SHP77 (cell line): ENCODE data around the gene ARIH1.
A peak's percentile ranks its signal among the peaks of the same experiment; 100 is the strongest.
"Not testable (repeated sequence)": the region's sequence is repeated elsewhere in the genome, so short reads cannot be mapped to it uniquely, and the experiment has no call there.

Source experiments
- DNase-seq, 2 experiments: peaks; one replicate each; lab custom pipeline; 2025; lab: John Stamatoyannopoulos, UW

Gene ARIH1

GRCh38 chr15:72473614-72474465 is at the start of gene ARIH1:
Gene ARIH1 (plus strand): TSS chr15:72474330. CDS start chr15:72474640, 310 bp downstream.
- DNase-seq = peak; percentile 87 to 93

- DNase-seq = no peak
Measured at GRCh38 chr15:72426753-72427152, 47.4 kb upstream of the ARIH1 start.

- DNase-seq = no peak
Measured at GRCh38 chr15:72437650-72438316, 36.3 kb upstream of the ARIH1 start.

GRCh38 chr15:72442848-72443247 is 31.3 kb upstream of the ARIH1 start:
- not testable (repeated sequence) for DNase-seq

GRCh38 chr15:72445426-72445825 is 28.7 kb upstream of the ARIH1 start:
- DNase-seq = peak in 1 of 2 experiments; percentile 1

- DNase-seq = no peak
Measured at GRCh38 chr15:72450805-72451204, 23.3 kb upstream of the ARIH1 start.

- peak in 1 of 2 experiments; percentile 37 for DNase-seq
Measured at GRCh38 chr15:72451224-72451623, 22.9 kb upstream of the ARIH1 start.

GRCh38 chr15:72456684-72457083 is 17.4 kb upstream of the ARIH1 start:
- DNase-seq = no peak

GRCh38 chr15:72460402-72460801 is 13.7 kb upstream of the ARIH1 start:
- no peak for DNase-seq

GRCh38 chr15:72463702-72464101 is 10.4 kb upstream of the ARIH1 start:
- no peak for DNase-seq

GRCh38 chr15:72464251-72464650 is 9.9 kb upstream of the ARIH1 start:
- no peak for DNase-seq

- no peak for DNase-seq
Measured at GRCh38 chr15:72468103-72468502, 6.0 kb upstream of the ARIH1 start.

- no peak for DNase-seq
Measured at GRCh38 chr15:72472992-72473610, 1.0 kb upstream of the ARIH1 start.

- peak in 1 of 2 experiments; percentile 34 for DNase-seq
Measured at GRCh38 chr15:72474466-72474911, 359 bp downstream of the ARIH1 start.

- DNase-seq = peak in 1 of 2 experiments; percentile 34
Measured at GRCh38 chr15:72474912-72475628, 940 bp downstream of the ARIH1 start.

GRCh38 chr15:72475674-72476073 is 1.5 kb downstream of the ARIH1 start:
- DNase-seq = no peak

GRCh38 chr15:72476330-72476729 is 2.2 kb downstream of the ARIH1 start:
- not testable (repeated sequence) for DNase-seq

- no peak for DNase-seq
Measured at GRCh38 chr15:72481015-72481659, 7.0 kb downstream of the ARIH1 start.

- DNase-seq = no peak
Measured at GRCh38 chr15:72482275-72482674, 8.1 kb downstream of the ARIH1 start.

GRCh38 chr15:72483279-72483678 is 9.1 kb downstream of the ARIH1 start:
- DNase-seq = no peak

GRCh38 chr15:72486144-72486543 is 12.0 kb downstream of the ARIH1 start:
- no peak for DNase-seq
